Heart left ventricle (tissue), 16 donors: Measurements from ENCODE around the gene TXK. TPM values are rescaled to one million over a fixed set of nuclear protein-coding genes. Genes with fewer than 3 reads are reported as not detected.

Experiments
- ATAC-seq, 4 donors: fragments of 200-7000 bp; cut with Tn5 transposase; one replicate each; pipeline ENCODE4 v1.9.1; 2020 to 2022; ENCODE audit warnings: moderate library complexity in 4 of 4, mild to moderate bottlenecking in 3 of 4, moderate number of reproducible peaks in 1 of 4
- DNase-seq, 5 donors: peaks; one replicate each; pipeline ENCODE4 v3.0.0-alpha.2; 2020
- H3K27ac ChIP-seq, 12 donors: fragments of 200-600 bp; sonication (generic) in 4 of 12; one replicate each; pipeline versions ENCODE4 v1.5.0 to v1.8.0; 2016 to 2022; ENCODE audit warnings: mild to moderate bottlenecking in 2 of 12
- H3K27me3 ChIP-seq, 9 donors: fragments of 200-600 bp; sonication (generic) in 2 of 9; one replicate each; pipeline versions ENCODE4 v1.5.1 to v1.8.0; 2016 to 2022; ENCODE audit warnings: mild to moderate bottlenecking in 3 of 9
- H3K36me3 ChIP-seq, 9 donors: fragments of 200-600 bp; sonication (generic) in 2 of 9; one replicate each; pipeline versions ENCODE4 v1.5.0 to v1.8.0; 2018 to 2022; ENCODE audit warnings: mild to moderate bottlenecking in 2 of 9
- H3K4me1 ChIP-seq, 12 donors: fragments of 200-600 bp; sonication (generic) in 4 of 12; one replicate each; pipeline versions ENCODE4 v1.5.0 to v1.8.0; 2016 to 2022; ENCODE audit warnings: mild to moderate bottlenecking in 3 of 12
- H3K4me3 ChIP-seq, 12 donors: fragments of 200-600 bp; sonication (generic) in 4 of 12; one replicate each; pipeline versions ENCODE4 v1.5.0 to v1.8.0; 2017 to 2022; ENCODE audit warnings: mild to moderate bottlenecking in 9 of 12, moderate library complexity in 4 of 12
- H3K9me3 ChIP-seq, 12 donors: fragments of 200-600 bp; sonication (generic) in 4 of 12; one replicate each; pipeline versions ENCODE4 v1.5.0 to v1.8.0; 2016 to 2022; ENCODE audit warnings: mild to moderate bottlenecking in 1 of 12
- CTCF ChIP-seq, 12 donors: fragments of 200-600 bp; sonication (generic) in 4 of 12; IDR thresholded peaks; one replicate each; pipeline versions ENCODE4 v1.5.0 to v1.8.0; 2018 to 2022; ENCODE audit warnings: antibody characterized with exemption in 12 of 12, mild to moderate bottlenecking in 5 of 12
- POLR2A ChIP-seq, 2 donors: fragments of 450-650 bp; IDR thresholded peaks; one replicate each; pipeline ENCODE4 v1.6.1; 2017; ENCODE audit warnings: antibody characterized with exemption in 2 of 2, mild to moderate bottlenecking in 2 of 2, moderate library complexity in 2 of 2
- WGBS, 4 donors: extraction: QIAGEN DNeasy Blood & Tissue Kit in 2 of 4; methylation state at CpG; one replicate each; pipeline versions ENCODE4 v1.1.5 to v1.1.7; 2013 to 2018; 5-methylcytosine and 5-hydroxymethylcytosine counted together
- intact Hi-C, 10 donors: fragments of 100-400 bp; cut with DNase I; formaldehyde crosslinking; loops; one replicate each; pipeline versions ENCODE4 v1.11.1 to v1.14.2; 2022
- polyA plus RNA-seq, 2 donors: library from polyadenylated mRNA; stranded (reverse); fragments of 200-250 nt; gene quantifications; one replicate each; pipeline ENCODE4 v1.2.3, GENCODE V29; 2013
- total RNA-seq, 9 donors: library from RNA; depleted of rRNA in 2 of 9; stranded (reverse); fragments of >200 nt in 2 of 9; fragmentation: NEBNext Ultra II Directional in 3 of 9; extraction: Animal tissue kit (Norgen Biotek cat#: 25700) in 3 of 9; gene quantifications; one replicate each; pipeline versions ENCODE4 v1.1.0 to v1.2.4, GENCODE V29; 2016 to 2023
- donor health status: ischemic (EF 13 %, LVEDD 7.1; RV severe dilation, severe dysfunction).
- donor health status: healthy with polysubstance abuse.
- donor health status: DM: no; HTN: yes; CAD: no.
- donor health status: DM: no; HTN: no; CAD: no.
- donor health status: ischemic (EF 25% LVEDD 6.9; RV normal size, moderate dysfunction).
- donor health status: ischemic (EF 25% LVEDD 5.7; RV mildly dilated, moderate dysfunction).
- donor health status: healthy.
- donor health status: DM: yes; HTN: yes; CAD: no.
- donor health status: ischemic (EF 35%, LVEDD 5.7; RV mildly dilated, moderate dysfunction).
- donor health status: nonischemic (EF 11% LVEDD 7.7; RV severe dilation, severe dysfunction).
- donor health status: DM: yes; HTN: yes; CAD: no.
- donor health status: PGD.
- donor health status: ischemic (EF 29% LVEDD 5.4; RV normal size, mild dysfunction).
- donor health status: nonischemic (EF 23%, LVEDD 6.1; RV moderate dilation, normal function).

The TXK gene
- total and polyA plus RNA-seq, 11 donors: 0.18 to 3.3 (median 0.51) TPM; not detected in 1

- H3K27me3 ChIP-seq: no peaks in the 10 kb centered on the region
- no peak for TF ChIP-seq POLR2A (IDR thresholded peaks at IDR 0.05)
- H3K4me1 ChIP-seq: peaks cover 0 to 56% (median 23%) of the 10 kb centered on the region in 12 donors
- H3K4me3 ChIP-seq: peak overlapping the region in 1 of 12 donors; percentile 35
- no peak for ATAC-seq
- peak overlapping the region in 1 of 12 donors; percentile 42 for H3K27ac ChIP-seq
- WGBS, 4 donors: 55 to 79% (median 70%) methylated on average over 4 of the region's 4 CpGs
- DNase-seq: no peak
- H3K36me3 ChIP-seq: peaks cover 0 to 16% (median 0%) of the 10 kb centered on the region in 9 donors
- intact Hi-C loops: loop anchor here in 2 of 10 donors (10.0 kb wide), 2 partner anchors 123 to 143 kb away; no protein-coding TSS in a partner anchor
- no peaks in the 10 kb centered on the region for H3K9me3 ChIP-seq
Measured at GRCh38 chr4:48131736-48132135, 2.3 kb downstream of the TXK start.

- Histone ChIP-seq H3K27me3 (no peaks in the 10 kb centered on the region), H3K36me3 (peaks cover 0 to 2% (median 0%) of the 10 kb centered on the region in 9 donors), H3K4me3 (no peak overlapping the region), H3K4me1 (peaks cover 0 to 56% (median 23%) of the 10 kb centered on the region in 12 donors), H3K27ac (peak overlapping the region in 5 of 12 donors; percentile 44 to 73 (median 67)), H3K9me3 (no peaks in the 10 kb centered on the region)
- WGBS, 4 donors: 59 to 82% (median 69%) methylated on average over 6 to 7 of the region's 7 CpGs
- ATAC-seq (peak in 3 of 4 donors; percentile 14 to 71 (median 50)), DNase-seq (no peak)
- TF ChIP-seq CTCF (IDR thresholded peaks at IDR 0.05) (no peak), POLR2A (IDR thresholded peaks at IDR 0.05) (no peak)
- intact Hi-C loops: loop anchor here in 2 of 10 donors (10.0 kb wide), 2 partner anchors 125 to 145 kb away; no protein-coding TSS in a partner anchor
Measured at GRCh38 chr4:48130100-48130499, 4.0 kb downstream of the TXK start.

DNA sequence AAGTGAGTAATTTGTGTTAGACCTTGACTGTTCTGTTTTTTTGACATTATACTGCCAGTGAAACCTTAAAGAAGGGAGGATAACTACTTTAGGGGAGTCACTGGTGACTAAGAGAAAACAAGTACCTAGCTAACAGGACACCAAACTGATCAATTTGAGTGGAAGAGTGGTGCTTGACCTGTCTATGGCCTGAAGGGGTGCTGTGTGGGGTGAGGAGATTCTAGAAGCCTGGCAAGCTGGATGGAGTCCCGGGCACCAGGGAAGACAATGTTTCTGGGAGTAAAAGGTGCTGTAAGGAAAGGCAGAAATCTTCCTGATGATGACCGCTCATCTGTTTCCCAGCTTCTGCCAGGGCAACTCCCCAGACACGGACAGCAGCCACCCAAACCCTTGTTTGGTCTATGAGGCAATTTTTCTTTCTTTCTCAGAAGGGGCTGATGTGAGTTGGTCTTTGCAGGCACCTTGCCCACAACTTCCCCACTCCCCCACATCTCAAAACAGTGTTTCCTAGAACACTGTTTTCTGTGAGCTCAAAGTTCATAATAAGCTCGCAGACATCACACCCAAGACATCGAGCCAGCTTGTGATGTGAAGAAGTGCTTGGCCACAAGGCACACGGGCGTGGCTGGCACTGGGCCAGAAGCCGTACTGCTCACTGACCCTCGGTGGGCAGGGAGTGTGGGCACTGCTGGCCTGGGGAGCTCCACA is 4.6 kb downstream of the TXK start:
- Histone ChIP-seq H3K9me3 (no peaks in the 10 kb centered on the region), H3K27ac (peak overlapping the region in 5 of 12 donors; percentile 44 to 73 (median 67)), H3K4me1 (peaks cover 0 to 56% (median 23%) of the 10 kb centered on the region in 12 donors), H3K4me3 (no peak overlapping the region), H3K27me3 (no peaks in the 10 kb centered on the region), H3K36me3 (no peaks in the 10 kb centered on the region)
- intact Hi-C loops: loop anchor here in 9 of 10 donors (5.0 to 10.0 kb wide), 6 partner anchors 125 to 418 kb away; no protein-coding TSS in a partner anchor
- 27 to 42% (median 37%) methylated on average over 9 of the region's 9 CpGs for WGBS, 4 donors
- peak in 1 of 12 donors; percentile 9 for TF ChIP-seq CTCF (IDR thresholded peaks at IDR 0.05)
- no peak for TF ChIP-seq POLR2A (IDR thresholded peaks at IDR 0.05)
- peak in 3 of 4 donors; percentile 7 to 33 (median 20) for ATAC-seq
- DNase-seq: peak in 1 of 5 donors; percentile 30

- Histone ChIP-seq H3K27ac (peak overlapping the region in 8 of 12 donors; percentile 6 to 67 (median 40)), H3K4me3 (peak overlapping the region in 5 of 12 donors; percentile 10 to 42 (median 29)), H3K4me1 (peaks cover 0 to 51% (median 23%) of the 10 kb centered on the region in 12 donors), H3K9me3 (no peaks in the 10 kb centered on the region), H3K27me3 (no peaks in the 10 kb centered on the region), H3K36me3 (no peaks in the 10 kb centered on the region)
- WGBS, 4 donors: 11 to 14% (median 13%) methylated on average over 13 of the region's 13 CpGs
- intact Hi-C loops: loop anchor here in 8 of 10 donors (5.0 to 10.0 kb wide), 5 partner anchors 144 to 419 kb away; no protein-coding TSS in a partner anchor
- no peak for TF ChIP-seq POLR2A (IDR thresholded peaks at IDR 0.05)
- peak; percentile 37 to 68 (median 54) for TF ChIP-seq CTCF (IDR thresholded peaks at IDR 0.05)
- ATAC-seq: peak; percentile 65 to 87 (median 86)
- DNase-seq: peak; percentile 49 to 67 (median 53)
Measured at GRCh38 chr4:48127682-48128404, 6.2 kb downstream of the TXK start.
